Erythroblast (primary cell): Measurements from ENCODE around the gene PDGFB.
A peak's percentile ranks its signal among the peaks of the same experiment; 100 is the strongest.

Experiments
- DNase-seq, 2 experiments: peaks; one replicate each; lab custom pipeline; 2025; lab: John Stamatoyannopoulos, UW
- GATA1 ChIP-seq: IDR thresholded peaks from 2 replicates; pipeline ENCODE4 v1.6.1; 2011; ENCODE audit warnings: low read depth, mild to moderate bottlenecking, control low read depth, low read length, moderate library complexity
- POLR2A ChIP-seq: IDR thresholded peaks from 2 replicates; pipeline ENCODE4 v1.6.1; 2011; ENCODE audit warnings: mild to moderate bottlenecking, low read length

PDGFB gene

DNA sequence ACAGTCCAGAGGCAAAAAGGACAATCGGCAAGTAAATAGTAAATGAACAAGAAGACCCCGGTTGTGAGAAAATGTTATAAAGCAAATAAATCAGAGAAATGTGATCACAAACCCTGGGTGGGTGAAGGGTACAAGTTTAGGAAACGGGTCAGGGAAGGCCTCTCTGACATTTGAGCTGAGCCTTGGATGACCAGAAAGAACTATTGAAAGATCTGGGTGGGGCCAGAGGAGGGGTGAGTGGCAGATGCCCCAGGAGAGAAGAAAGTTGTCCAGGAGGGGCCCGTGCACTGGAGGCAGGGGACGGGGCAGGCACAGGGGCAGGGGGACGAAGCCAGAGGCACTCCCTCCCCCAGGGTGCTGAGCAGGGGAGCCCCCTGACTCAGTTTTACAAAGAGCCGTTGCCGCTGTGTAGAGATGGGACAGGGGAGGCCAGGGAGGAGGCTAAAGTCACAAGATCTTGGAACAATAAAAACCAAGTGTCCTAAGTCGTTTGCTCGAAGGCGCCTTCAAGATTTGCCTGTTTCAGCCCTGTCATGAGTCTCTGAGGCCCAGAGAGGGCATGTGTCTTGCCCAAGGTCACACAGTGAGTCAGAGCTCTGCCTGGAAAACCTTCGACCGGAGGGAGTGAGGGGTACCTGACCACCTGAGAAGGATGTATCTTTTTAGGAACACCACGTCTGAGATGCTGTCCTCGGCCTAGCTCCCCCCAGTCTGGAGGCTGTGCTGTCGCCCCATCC, 10.8 kb upstream of the PDGFB start:
- TF ChIP-seq POLR2A (no peak), GATA1 (no peak)
- DNase-seq = no peak

DNA sequence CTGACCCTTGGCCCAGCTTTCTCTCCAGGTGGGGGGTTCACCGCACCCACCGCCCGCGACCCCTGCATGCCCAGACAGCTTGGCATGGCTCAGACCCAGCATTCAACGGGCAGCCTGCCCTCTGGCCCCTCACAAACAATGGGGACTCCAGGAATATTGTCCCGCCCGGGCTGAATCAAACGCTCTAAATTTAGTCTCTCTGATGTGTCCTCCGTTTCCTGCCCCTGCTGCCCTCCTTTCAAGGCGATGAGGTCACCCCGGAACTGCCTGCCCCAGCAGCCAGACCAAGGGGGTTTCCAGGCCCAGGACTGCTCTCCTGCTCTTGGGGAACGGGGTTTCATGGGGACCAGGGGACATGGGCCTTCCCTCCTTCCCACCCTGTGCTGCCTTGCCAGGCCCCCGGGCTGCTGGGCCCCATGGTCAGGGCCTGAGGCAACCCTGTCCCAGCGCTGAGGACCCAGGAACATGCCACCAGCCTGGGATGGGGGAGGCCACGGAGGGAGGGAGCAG, 10.1 kb upstream of the PDGFB start:
- no peak for TF ChIP-seq POLR2A
- no peak for TF ChIP-seq GATA1
- peak in 1 of 2 experiments; percentile 13 for DNase-seq

DNA sequence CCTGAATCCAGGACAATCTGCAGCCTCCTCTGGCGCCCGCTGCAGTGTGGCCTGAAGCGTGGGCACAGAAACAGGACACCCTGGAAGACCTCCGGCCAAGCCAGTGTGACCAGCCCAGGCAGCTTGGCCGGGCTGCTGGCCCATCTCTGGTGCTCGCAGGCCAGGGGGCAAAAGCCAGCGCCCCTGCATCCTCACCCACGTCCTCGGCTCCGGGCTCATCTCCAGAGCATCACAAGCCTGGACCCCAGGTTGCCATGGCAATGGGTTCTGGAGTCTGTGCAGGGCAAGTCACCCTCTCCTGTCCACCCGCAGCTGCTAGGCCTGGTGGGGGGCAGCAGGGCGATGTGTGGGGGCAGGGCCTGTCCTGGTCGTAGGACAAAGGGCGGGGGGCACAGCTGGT, 9.3 kb upstream of the PDGFB start:
- TF ChIP-seq GATA1 = no peak
- no peak for DNase-seq

DNA sequence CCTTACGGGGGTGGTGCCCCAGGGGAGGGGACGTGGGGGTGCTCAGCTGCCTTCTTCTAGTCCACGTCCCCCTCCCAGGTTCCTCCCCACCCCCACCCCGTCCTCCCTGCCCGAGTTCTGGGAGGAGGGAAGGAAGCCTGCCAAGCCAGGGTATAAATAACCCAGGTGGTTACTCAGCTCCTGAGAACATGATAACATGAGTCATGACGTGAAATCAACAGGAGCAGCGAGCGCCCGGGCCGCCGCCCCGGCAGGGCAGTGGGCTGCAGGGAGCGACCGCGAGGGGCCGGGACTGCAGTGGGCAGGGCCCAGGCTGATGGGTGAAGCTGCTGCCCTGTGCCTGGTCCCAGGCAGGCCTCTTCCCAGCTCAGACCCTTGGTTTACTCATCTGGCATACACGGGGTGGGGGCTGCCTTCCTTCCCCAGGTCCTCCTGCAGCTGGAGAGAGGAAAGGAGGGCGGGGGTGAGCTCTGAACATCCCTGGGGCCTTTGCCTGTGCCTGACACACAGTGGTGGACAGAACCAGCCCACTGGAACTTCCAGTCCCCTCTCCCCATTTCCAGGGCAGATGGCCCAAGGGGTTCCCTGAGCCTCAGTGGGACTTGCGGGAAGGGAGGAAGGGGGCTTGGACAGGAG, 8.8 kb upstream of the PDGFB start:
- TF ChIP-seq POLR2A (no peak), GATA1 (no peak)
- peak in 1 of 2 experiments; percentile 62 for DNase-seq

DNA sequence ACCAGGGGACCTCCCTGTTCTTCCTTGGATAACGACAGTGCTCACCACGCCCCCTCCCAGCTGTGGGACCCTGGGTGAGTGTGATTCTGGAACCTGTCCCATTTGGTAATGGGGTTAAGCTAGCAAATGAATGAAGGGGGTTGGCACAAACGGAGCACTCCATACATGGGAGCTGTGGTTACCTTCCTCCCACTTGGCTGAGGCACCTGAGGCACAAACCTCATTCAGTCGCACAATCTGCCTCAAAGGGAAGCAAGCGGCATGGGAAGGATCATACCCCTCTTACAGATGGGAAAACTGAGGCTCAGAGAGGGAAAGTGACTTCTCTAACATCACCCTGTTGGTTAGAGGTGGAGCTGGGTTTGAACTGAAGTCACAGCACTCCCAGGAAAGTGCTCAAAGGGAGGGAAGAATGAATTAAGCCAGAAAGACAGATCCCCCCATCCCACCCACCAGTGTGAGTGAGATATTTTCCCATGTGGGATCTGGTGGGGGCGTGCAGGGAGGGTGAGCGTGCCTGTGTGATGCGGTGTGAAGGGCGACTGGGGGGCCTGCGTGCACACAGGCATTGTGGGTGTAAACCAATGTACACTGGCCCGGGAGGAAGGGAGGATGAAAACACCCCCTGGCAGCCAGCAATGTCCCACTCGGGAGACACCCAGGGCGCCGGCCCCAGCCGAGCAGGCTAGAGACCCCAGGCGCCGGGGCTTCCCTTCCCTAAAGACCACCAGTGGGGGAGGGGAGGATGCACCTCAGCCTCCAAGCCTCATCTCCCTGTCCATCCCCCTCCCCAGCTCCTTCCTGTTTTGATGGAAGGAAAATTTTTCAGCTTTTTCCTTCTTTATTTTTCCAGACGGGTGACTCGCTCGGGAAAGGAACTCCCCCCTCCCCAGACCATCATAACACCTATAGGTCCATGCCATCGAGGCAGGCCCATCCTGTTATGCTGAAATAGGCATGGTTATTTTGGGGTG, 8.0 kb upstream of the PDGFB start:
- TF ChIP-seq POLR2A (no peak), GATA1 (no peak)
- DNase-seq = no peak

DNA sequence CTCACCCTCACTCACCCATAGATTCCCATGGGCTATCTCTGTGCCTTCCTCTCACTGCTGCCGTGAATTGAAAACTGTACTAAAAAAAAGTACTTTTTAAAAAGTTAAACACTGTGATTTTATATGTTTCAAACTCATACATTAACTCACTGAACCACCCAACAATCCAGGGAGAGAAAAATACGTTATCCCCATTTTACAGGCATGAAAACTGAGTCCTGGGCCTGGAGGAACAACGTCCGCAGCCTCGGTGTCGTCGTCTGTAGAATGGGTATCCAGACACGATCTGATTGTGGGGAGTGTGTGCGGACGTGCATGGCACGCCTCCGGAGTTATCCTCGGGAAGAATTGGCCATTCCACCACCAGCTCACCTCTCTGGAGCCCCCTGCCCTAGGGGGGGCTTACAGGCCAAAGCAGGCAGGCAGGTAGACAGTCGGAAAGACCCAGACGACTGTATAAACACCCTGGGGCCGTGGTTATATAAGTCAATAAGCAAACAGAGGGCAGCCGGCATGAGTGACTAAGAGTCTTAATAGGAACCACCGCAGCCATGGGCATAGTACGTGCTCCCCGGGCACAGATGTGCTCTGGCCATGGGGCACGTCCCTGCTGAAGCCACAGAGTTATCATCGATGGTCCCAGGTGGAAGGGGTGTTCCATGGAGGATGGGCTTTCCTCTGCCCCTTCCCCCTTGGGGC, 7.1 kb upstream of the PDGFB start:
- TF ChIP-seq POLR2A = no peak
- TF ChIP-seq GATA1 = no peak
- no peak for DNase-seq

DNA sequence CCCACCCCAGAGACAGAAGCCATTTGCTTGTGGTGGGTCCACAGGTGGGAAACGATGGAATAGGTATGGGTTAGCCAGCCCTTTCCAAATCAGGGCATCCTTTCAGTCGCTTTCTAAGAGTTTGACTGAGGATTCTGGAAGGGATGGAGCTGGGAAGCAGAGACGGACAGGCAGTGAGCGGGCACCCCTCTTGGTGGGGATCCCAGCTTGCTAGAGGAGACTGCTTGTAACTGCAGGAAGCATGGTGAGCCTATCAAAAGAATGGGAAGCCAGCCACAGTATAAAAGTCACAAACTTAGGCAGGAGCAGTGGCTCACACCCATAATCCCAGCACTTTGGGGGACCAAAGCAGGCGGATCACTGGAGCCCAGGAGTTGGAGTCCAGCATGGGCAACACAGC, 6.1 kb upstream of the PDGFB start:
- DNase-seq = no peak
- TF ChIP-seq GATA1 (no peak), POLR2A (no peak)

DNA sequence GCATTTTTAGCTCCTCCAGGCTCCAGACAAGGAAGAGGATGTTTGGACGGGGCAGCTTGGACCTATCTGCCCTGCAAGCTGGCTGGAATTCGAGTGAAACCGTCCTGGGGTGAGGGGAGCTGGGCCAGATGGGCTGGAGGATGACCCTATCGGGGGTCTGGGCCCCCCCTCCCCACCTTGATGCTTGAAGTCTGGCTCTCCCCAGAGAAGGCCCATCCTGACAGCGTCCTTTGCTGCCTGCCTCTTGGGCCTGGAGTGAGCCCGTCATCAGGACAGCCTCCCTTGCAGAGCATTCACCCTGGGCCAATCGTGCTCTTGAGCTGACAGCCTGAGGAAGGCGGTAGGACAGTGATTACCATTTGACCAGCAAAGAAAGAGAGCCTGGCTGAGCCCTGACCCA, 5.3 kb upstream of the PDGFB start:
- no peak for DNase-seq
- TF ChIP-seq POLR2A = no peak
- no peak for TF ChIP-seq GATA1

DNA sequence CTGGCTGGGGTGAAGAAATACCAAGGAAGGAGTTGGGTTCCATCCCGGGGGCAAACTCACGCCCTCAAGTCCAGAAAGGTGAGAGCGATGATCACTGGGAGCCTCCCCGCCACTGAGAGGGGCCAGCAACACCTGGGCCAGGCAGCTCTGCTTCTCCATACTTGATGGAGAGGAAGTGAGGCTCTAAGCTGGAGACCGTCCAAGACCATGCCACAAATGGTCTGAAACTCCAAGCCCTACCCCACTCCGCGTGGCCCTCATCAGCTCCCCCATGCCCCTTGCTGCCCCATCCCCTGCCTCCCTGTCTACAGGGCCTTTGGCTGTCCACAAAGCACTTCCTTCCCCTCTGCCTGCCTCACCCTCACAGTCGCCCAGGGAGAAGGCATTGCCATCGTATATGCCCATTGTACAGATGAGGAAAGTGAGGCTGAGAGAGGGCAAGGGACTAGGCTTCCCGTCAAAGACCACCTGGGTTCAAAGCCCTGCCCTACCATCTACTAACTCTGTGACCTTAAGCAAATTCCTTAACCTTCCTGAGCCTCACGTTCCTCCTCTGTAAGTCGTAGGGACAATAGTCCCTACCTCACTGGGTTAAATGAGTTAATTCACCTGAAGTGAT, 4.4 kb upstream of the PDGFB start:
- no peak for TF ChIP-seq GATA1
- TF ChIP-seq POLR2A = no peak
- DNase-seq = no peak

DNA sequence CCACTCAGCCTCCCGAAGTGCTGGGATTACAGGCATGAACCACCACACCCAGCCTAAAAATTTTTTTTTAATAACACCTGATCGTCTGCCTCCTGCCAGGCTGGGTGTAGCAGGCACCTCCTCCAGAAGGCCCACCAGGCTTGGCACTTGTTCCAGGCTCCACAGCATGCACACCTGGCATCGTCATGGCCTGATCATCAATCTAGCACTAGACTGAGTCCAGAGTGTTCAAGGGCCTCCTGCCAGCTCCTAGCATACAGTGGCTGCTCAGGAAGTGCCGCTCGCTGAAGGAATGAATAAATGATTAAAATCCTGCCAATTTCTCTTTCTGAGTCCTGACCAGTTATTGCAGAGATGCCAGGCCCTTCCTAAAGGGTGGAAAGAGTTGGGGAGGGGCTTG, 3.5 kb upstream of the PDGFB start:
- no peak for TF ChIP-seq GATA1
- no peak for TF ChIP-seq POLR2A
- DNase-seq = no peak

DNA sequence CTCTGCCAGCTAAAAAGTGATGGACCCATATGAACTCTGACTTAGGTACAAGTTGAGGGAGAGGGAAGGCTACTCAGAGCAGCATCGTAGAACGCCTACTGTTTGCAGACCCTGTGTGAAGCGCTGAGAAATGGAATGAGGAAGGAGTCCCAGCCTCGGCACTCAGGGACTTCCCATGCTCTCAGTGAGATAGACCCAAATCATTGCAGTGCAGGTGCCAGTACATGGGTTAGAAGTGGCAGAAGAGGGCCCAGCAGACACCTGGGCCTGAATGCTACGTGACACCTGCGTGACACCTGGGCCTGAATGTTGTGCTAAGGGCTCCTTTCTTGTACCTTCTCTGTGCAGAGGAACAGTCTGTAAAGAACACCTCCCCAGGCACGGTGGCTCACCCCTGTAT, 2.6 kb upstream of the PDGFB start:
- no peak for DNase-seq
- TF ChIP-seq POLR2A = no peak
- TF ChIP-seq GATA1 = no peak

DNA sequence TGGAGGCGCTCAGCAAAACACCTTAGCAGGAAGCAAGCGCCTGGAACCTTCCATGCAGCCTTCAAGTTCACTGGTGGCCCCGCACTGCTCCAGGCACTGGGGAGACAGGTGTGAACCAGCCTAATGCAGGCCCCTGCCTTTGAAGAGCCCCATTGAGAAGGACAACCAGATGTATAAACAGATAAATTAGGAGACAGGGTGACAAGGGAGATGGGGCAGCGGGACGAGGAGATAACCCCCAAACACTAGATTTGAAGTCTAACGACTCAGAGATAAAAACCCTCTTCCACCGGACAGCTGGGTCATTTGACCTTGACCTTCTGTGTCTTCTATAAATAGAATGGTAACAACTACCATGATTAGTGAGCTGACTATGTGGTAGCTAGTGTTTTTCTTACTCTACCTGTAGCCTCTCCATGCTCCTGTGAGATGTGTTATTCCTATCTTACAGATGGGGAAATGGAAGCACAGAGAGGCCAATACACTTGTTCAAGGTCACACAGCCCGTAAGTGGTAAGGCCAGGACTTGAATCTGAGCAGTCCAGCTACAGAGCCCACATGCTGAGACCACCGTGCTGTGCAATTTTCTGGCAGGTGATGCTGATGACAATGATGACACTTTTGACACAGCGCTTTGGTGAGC, 2.0 kb upstream of the PDGFB start:
- DNase-seq = peak in 1 of 2 experiments; percentile 78
- no peak for TF ChIP-seq POLR2A
- TF ChIP-seq GATA1 = no peak
